GM12873 (cell line): ENCODE results near the gene CCK.

ENCODE experiments used
- TF ChIP-seq, protein P1 (sequence below): IDR thresholded peaks from 2 replicates; pipeline ENCODE4 v1.5.1; 2012; ENCODE audit warnings: low read depth, mild to moderate bottlenecking, moderate library complexity, low read length, control low read depth; ENCODE audit not compliant: insufficient read depth; ENCODE audit errors: missing control alignments

Gene CCK

DNA sequence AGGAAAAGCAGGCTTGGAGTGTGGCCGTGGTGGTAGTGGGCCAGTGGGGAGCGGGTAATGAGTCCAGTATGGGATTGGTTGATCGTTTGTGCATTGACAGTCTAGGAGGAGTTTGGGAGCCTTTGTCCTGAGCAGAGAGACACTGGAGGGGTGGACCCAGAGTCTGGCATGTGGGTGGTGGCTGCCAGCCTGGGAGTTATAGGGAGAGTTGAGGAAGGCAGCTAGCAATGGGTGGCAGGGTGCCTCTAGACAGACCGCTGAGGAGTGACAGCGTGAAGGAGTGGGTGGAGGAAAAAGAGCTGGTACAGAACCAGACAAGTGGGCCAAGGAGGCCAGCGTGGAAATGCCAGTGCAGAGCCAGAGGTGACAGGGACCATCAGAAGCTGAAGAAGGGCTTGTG is 1.9 kb upstream of the CCK start:
- TF ChIP-seq, protein P1, sequence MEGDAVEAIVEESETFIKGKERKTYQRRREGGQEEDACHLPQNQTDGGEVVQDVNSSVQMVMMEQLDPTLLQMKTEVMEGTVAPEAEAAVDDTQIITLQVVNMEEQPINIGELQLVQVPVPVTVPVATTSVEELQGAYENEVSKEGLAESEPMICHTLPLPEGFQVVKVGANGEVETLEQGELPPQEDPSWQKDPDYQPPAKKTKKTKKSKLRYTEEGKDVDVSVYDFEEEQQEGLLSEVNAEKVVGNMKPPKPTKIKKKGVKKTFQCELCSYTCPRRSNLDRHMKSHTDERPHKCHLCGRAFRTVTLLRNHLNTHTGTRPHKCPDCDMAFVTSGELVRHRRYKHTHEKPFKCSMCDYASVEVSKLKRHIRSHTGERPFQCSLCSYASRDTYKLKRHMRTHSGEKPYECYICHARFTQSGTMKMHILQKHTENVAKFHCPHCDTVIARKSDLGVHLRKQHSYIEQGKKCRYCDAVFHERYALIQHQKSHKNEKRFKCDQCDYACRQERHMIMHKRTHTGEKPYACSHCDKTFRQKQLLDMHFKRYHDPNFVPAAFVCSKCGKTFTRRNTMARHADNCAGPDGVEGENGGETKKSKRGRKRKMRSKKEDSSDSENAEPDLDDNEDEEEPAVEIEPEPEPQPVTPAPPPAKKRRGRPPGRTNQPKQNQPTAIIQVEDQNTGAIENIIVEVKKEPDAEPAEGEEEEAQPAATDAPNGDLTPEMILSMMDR: no peak

DNA sequence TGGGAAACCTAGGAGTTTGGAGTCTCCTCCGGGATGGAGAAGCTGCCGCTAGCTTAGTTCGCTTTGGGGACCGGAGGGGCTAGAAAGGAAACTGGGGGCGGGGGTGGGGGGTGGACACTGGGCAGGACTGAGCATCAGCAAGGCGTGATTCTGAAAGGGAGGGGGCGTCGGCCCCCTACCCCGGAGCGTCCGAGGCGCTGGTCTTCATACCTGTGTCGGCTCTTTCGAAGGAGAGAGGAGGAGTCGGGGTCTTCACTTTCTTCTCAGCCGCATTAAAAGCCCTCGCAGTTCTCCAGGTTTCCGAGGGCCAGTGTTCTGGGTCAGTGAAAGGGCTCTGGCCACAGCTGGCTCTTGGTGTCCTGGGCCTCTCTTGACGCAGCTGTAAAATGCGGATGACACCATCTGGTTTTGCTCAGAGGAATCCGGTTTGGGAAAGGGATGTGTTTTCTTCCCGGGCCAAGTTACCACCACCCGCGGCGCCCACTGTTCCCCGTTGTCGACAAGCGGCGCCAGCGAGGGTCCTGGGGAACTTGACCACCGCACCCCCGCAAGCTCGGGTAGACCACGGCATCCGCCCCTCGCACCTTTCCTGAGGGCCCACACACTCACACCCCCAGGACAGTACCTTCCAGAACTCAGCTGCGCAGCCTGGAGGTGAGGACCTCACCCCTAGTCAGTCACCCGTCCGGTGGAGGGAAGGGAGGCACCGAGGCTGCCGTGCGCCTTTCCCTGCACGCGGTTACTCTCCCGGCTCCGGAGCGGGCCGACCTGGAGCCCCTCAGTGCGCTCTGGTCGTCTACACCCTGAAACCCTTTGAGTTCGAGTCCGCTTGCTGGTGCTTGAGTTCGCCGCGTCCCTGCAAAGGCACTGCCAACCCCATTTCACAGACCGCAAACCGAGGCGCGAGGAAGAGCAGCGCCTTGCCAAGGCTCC is 660 bp downstream of the CCK start:
- TF ChIP-seq, protein P1: no peak

DNA sequence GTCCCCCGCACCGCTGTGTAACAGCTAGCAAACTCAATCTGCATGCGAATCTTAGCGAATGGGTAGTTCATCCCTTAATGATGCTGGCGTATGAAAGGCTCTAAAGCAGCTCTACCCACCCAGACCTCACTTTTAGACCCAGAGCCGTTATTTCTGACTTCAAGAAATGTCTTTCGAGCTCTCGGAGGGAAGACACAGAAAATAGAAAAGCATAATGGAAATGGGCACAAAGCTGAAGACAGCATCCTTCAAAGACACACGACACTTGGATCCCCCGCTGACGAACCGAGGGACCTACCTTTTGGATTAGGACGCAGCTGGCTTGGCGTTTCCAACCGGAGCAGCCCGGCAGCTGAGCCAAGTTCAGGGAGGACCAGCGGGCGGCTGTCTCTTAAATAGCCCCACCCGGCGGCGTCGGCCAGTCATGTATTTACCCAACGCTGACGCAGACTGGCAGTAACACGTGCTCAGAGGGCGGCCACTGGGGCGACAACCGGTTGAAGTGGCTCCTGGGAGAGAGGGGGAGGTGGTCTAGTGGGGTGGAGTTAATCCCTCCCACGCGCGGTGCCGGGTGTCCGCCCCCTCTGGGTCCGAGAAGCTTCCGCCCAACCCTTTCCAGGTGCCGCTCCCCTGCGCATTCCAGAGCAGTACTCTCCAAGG is 1.5 kb downstream of the CCK start:
- TF ChIP-seq, protein P1: no peak

DNA sequence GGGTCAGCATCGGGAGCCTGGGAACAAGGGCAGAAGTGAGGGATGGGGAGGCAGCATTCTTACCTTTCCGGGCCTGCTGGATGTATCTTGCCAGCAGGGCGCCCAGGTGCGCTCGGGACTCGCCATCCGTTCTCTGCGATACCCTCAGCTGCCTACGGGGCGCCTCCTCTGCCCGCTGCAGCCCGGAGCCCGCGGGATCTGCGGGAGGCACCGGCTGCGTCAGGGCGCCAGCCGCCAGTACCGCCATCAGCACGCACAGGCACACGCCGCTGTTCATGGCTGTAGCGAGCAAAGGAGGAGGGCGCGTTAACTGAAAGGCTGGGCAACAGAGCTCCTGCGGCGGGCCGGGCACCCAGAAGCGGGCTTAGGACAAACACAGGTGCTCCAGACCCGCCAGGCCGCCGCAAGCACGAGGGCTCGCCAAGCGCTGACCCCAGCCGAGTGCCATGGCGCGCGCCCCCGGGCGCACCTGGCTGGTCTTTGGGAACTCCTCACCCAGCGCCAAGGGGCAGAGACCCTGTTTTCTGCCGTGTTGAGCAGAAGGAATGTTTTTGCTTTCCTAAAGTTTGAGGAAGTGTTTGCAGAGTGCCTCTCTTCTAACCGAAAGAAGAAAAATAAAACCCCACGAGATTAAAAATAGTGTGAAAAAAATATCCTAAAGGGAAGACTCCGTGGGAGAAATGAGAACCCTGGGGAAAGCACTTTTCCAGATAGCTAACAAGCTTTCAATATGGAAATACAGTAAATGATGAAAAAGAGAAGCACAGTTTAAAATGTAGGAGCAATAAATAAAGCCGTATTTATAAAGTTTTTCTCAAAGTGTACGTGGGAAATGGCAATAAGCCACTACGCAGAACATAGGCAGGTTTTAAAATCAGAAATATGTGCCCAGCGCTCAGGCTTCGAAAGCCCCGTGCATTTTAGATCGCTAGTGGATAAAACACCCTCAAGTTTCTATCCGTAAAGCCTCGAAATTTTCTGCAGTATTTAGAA is 2.3 kb downstream of the CCK start:
- TF ChIP-seq, protein P1: no peak

DNA sequence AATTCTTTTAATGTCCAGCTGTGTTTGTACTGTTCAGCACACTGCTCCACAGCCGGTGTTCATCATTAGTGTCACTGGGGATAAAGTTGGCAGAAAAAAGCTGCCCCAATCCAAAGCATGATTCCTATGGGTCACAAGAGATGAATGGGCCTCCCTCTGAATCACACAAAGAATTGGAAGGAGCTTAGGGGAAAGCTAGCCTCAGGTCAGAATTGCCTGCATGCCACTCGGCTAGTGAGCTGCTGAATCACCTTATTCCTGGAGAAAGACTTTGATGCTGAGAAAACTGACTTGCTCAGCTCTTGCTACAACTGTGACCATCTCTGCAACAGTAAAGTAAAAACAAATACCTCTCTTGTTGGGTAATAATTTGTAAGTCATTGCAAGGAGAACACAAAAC is 3.5 kb downstream of the CCK start:
- TF ChIP-seq, protein P1: no peak

DNA sequence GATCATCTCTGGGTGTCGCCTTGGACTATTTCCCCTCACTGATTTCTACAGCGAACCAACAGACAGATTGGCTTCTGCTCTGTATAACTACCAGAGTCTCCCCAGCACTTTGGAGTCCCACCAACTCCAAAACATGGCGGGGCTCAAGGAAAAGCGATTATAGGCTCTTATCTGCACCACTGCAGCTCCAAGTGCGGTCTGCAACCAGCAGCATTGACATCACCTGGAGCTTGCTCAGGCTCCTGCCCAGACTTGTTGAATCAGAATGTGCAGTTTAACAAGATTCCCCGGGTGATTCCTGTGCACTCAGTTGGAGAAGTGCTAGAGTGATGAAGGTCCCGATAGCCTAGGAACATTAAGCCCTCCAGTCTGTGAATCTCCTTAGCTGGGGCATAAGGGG is 9.0 kb downstream of the CCK start:
- TF ChIP-seq, protein P1: no peak
